NK-92 (cell line): ENCODE measurements around the gene PITPNC1.
"Not testable (repeated sequence)": the region's sequence is repeated elsewhere in the genome, so short reads cannot be mapped to it uniquely, and the experiment has no call there.

ENCODE experiments used
- DNase-seq: peaks from one replicate; lab custom pipeline; 2025; ENCODE audit not compliant: unreplicated experiment; lab: John Stamatoyannopoulos, UW

PITPNC1 gene

DNA sequence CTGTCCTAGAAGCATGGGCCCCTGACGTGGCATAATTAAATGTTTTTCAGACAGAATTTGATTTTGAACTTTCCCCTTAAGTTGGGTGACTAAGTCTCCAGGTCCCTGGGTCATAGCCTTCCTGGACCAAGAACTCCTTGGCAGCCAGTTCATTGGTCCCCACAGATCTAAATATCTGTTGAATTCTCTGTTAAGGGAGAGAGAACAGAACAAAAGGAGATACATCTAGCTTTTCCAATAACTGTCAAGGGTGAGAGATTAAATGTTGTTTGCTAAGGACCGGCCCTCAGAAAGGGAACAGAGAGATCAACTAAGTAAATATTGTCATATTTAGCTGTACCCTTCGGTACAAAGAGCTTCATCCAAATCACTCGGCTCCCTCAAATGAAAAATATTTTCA, 262.5 kb downstream of the PITPNC1 start:
- no peak for DNase-seq

DNA sequence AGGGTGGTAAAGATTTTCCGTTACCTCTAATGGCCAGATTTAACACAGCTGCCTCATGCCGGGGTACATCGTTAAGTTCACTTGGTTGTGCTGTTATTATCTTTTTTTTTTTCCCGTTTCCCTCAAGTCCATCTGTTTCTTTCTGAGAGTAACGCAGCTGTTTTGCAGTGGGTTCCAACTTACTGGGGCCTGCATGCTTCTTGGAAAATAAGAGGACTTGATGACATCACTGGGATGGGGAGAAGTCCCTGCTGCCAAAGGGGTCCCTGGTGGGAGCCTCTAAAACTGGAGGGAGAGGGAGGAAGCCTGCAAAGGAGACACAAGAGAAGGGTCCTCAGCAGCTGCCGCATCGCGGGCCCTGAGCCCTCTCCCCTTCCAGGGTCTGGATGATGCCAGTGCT, 262.9 kb downstream of the PITPNC1 start:
- no peak for DNase-seq

DNA sequence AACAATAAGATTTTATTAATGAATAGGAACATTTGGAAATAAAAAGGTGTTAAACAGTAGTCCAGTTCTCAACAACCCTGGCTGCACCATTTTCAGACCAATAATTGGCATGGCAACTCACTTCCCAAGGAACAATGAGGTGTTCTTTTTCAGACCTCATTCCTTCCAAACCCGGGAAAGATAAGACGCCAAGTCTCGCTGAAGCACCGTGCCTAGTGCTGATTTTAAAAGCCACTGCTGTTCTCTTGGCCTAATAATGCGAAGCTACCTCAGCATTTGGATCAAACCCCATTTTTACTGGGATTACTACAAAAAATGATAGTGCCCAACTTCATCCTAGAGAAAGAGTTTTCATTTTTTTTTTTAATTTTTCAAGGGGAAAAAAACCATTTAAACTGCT, 265.4 kb downstream of the PITPNC1 start:
- DNase-seq: no peak

DNA sequence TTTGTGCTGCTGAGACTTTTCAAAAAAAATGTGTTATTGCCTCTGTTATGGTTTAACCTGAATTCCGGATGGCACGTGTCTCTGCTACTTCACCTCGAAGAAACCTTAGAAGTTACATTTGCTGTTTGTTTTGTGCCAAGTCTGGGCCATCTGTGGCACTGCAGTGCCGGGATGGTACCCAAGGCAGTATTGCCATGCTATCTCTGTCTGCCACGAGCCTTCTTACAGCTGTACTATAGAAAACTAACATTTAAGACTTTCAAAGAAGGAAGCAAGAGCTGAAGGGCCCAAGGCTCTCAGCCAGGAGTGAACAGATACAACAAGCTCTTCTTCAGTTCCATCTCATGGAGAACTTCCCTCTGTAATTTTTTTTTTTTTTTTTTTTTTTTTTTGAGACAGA, 267.0 kb downstream of the PITPNC1 start:
- DNase-seq: no peak

DNA sequence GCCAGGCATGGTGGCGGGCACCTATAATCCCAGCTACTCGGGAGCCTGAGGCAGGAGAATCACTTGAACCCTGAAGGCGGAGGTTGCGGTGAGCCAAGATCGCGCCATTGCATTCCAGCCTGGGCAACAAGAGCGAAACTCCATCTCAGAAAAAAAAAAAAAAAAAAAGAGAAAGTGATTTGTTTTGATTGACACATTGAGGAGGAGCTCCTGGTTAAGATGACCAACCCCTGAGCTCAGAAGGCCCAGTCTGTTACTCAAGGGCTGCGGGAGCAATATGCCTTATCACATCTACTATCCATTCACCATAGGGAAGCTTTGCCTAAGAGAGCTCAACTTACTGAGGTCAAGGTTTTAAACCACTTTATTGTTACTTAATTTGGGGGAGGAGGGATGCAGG, 268.1 kb downstream of the PITPNC1 start:
- DNase-seq: not testable (repeated sequence)

DNA sequence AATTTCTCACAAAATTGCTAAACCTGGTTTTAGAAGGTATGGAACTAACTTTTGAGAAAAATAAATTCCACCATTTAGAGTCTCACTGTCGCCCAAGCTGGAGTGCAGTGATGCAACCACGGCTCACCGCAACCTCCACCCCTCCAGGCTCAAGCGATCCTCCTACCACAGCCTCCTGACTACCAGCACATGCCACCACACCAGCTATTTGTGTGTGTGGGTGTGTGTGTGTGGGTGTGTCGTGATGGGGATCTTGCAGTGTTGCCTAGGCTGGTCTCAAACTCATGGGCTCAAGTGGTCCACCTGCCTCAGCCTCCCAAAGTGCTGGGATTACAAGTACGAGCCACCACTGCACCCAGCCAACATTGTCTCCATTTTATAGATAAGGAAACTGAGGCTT, 269.4 kb downstream of the PITPNC1 start:
- no peak for DNase-seq

DNA sequence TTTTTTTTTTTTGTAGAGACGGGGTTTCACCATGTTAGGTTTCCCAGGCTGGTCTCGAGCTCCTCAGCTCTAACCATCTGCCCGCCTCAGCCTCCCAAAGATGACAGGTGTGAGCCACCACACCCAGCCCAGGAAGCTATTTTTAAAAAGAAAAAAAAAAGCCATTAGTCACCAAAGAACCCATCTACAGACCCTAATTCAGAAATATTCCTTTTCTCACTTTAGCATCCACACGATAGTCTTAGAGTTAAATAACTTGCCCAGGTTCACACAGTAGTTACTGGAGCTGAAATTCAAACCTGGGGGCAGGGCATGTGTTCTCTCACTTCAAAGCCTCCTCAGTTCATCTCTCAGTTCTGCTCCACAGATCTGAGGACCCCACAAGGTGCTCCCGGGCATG, 270.4 kb downstream of the PITPNC1 start:
- DNase-seq: no peak

DNA sequence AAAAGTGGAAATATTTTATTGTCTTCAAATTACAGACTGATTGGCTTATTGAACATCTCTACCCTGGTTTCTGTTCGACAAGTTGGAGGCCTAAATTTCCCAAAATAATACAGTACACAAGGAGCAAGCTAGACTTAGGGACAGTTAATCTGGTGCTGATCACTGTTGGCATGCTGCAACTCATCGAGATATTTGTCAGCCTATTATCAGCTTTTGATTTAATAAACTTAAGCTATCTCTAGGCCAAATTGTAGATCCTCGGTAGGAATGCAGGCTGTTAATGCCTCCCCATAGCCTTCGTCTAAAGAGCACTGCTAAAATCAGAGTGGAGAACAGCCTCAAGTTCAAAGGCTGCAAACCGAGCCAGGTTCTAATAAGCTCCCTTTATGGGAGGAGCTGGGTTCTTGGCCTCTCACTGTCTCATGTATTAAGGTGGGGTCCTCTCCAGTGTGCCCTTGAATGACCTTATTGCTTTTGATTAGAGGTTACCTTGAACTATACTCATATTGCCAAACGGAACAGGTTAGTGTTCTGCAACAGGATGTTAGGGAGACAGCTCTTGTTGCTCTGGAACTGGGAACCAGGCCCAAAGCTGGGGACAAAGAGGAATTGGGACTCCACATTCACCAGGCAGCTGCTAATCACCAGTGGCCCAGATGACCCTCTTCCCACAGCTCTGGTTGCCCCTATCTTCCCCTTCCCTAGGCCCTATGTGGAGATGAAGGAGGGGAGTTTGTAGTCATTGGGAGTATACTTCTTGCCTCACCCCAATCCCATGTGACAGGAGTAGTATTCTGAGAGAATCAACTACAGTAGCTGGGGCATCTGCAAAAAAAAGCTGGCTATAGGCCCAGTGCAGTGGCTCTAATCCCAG, 271.2 kb downstream of the PITPNC1 start:
- DNase-seq: no peak

DNA sequence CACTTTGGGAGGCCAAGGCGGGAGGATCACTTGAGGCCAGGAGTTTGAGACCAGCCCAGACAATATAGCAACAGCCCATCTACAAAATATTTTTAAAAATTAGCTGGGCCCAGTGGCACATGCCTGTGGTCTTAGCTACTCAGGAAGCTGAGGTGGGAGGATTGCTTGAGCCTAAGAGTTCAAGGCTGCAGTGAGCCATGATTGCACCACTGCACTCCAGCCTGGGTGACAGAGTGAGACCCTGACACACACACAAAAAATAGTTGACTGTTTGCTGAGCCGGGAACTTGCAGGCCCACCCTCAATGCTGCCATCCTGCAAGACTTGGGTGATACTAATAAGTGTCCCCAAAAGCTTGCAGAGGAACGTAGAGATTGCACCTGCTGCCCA, 271.8 kb downstream of the PITPNC1 start:
- not testable (repeated sequence) for DNase-seq

DNA sequence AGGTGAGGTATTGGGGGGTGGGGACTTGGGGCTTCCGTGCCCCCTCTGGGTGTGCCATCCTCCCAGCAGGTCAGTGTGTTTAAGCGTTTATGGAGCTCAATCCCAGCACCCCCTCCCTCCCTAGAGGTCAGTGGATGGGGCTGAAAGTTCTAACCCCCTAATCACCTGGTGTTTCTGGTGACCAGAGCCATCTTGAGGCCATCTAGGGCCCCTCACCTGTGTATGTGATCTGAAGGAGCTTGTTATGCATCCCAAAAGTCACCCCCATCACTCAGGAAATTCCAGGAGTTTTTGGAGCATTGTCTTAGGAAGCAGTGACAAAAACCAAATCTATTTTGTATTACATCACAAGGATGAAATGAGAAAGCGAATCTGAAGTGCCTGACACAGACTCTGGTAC, 272.8 kb downstream of the PITPNC1 start:
- no peak for DNase-seq

DNA sequence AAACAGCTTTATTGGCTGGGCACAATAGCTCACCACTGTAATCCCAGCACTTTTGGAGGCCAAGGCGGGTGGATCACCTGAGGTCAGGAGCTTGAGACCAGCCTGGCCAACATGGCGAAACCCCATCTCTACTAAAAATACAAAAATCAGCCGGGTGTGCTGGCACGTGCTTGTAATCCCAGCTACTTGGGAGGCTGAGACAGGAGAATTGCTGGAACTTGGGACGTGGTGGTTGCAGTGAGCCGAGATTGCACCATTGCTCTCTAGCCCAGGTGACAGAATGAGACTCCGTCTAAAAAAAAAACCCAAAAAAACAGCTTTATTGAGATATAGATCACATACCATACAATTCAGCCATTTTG, 274.1 kb downstream of the PITPNC1 start:
- not testable (repeated sequence) for DNase-seq

DNA sequence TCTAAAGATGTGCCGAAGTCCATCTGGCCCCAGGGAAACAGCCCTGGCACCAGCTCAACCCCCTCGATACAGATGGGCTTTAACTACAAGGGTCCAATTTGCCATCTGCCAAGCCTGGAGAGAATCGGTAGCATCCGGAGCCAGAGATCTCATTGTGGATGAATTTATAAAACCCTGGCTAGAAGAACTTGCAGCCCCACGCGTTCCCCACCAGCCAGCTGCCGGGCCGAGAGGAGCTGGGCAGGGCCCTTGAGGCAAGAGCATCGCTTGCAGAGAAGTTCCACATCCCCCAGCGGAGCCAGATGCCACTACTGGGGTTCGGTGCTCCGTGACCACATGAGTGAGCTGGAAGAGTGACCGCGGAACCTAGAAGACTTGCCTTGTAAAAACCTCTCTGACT, 275.4 kb downstream of the PITPNC1 start:
- no peak for DNase-seq

DNA sequence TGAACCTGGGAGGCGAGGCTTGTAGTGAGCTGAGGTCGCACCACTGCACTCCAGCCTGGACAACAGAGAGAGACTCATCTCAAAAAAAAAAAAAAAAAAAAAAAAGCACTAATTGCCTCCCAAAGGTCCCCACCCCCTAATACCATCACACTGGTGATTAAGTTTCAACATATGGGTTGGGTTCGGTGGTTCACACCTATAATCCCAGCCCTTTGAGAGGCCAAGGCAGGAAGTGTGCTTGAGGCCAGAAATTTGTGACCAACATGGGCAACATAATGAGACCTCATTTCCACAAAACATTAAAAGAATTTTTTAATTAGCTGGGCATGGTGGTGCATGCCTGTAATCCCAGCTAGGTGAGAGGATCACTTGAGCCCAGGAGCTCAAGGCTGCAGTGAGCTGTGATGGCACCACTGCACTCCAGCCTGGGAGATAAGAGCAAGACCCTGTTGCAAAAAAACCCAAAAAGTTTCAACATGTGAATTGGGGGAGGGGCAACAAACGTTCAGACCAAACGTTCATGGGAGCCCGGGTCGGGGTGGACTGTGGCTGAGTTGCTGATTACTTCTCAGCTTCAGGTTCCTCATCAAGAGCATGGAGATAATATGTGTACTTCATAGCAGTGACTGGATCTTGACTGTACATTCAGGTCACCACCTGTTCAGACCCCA, 278.5 kb downstream of the PITPNC1 start:
- no peak for DNase-seq

DNA sequence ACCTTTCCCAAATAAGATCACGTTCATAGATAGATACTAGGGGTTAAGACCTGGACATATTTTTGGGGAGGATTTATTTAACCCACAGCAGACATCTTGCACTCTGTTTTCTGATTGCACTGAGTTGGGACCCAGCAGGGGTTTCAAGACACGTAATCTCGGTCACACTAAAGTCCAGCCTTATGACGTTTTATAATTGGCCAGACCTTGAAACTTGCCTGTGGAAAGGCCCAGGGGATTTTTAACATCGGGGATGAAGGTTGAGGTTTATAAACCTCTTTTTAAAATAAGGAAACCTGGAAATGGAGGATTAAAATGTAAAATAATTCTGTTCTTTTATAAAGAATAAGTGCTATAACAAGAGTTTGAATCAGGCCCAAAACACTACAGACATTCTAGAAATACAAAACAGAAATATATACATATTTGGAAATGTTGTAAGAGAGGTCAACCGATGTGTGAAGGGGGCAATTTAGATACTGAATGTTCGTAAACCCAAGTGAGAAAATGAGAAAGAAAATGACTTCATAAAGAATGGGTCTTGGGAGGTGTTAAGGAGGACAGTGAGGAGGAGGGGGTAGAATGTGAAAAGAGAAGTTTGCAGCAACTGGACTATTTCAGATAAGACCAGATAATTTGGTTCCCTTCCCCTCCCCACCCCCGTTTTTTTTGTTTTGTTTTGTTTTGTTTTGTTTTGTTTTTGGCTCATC, 279.6 kb downstream of the PITPNC1 start:
- DNase-seq: no peak

DNA sequence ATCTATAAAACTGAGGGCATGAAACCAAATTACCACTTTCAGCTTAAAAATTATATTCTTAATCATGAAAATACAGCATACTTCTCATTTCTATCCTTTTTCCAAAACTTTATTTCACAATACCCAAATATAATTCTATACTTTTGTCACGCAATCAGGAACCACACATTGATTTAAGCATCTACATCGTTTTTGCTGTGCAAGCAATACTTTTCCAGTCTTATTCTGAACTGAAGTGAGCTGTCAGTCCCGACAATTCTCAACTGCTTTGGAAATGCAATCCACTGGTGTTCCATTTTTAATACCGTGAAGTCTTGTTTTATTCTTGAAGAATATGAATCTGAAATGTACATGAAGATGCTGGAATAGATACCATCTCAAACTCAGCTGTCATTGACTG, 280.5 kb downstream of the PITPNC1 start:
- DNase-seq: no peak

DNA sequence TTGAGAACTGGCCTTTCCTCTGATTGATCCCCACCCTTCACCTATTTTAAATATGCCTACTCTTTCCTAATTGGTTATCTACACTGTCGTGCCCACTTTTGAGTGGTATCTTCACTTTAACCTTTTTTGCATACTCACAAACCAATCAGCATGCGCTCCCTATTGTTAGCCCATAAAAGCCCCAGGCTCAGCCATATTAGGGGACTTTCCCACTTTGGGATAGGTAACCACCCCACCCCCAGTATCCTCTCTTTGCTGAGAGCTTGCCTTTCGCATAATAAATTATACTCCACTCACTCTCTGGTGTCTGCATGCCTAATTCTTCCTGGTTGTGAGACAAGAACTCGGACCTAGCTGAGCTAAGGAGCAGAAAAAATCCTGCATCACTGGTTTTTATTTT, 281.2 kb downstream of the PITPNC1 start:
- DNase-seq: no peak

DNA sequence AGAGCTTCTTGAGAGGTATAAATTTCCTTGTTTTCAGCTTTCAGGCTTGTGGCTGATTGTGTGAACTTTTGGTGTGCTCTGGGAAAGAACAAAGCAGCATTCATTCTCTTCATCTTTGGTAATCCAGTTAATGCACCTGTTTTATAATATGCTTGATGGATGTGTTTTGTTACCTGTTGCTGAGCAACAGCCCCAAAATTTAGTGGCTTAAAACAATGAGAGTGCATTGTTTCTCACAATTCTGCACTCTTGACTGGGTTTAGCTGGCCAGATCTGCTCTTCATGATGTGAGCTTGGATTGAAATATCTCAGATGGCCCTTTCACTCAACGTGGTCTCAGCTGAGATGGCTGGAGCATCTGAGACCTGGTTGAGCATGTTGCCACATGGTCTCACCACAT, 281.9 kb downstream of the PITPNC1 start:
- DNase-seq: no peak

DNA sequence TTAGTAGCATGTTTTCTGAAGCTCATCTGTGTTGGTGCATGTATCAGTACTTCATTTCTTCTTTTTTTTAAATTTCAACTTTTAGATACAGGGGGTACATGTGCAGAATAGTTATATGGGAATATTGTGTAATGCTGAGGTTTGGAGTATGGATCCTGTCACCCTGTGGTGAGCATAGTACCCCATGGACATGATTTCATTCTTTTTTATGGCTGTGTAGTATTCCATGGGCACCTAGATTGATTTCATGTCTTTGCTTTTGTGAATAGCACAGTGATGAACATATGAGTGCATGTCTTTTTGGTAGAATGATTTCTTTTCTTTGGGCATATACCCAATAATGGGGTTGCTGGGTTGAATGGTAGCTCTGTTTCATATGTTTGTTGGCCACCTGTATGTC, 285.6 kb downstream of the PITPNC1 start:
- DNase-seq: no peak

DNA sequence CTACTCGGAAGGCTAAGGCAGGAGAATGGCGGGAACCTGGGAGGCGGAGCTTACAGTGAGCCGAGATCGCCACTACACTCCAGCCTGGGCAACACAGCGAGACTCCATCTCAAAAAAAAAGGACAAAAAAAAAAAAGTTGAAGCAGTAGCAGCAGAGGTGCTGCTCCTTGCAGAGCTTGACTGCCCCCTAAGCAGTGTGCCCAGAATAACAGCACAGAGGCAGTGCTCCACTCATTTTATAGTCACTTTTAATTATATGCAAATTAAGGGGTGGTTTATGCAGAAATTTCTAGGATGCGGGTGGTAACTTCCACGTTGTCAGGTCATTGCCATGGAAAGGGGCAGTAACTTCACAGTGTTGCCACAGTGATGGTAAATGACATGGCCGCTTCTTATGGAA, 286.4 kb downstream of the PITPNC1 start:
- DNase-seq: no peak

DNA sequence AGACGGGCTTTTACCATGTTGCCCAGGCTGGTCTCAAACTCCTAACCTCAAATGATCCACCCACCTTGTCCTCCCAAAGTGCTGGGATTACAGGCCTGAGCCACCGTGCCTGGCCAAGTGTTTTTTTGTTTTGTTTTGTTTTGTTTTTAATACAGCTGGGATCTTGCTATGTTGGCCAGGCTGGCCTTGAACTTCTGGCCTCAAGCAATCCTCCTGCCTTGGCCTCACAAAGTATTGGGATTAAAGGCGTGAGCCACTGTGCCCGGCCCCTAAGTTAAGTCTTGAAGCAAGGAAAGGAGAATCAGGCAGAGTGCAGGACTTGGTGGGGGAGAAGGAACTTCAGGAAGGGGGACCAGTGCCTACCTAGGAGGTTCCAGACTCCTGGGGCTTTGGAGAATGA, 288.9 kb downstream of the PITPNC1 start:
- no peak for DNase-seq

DNA sequence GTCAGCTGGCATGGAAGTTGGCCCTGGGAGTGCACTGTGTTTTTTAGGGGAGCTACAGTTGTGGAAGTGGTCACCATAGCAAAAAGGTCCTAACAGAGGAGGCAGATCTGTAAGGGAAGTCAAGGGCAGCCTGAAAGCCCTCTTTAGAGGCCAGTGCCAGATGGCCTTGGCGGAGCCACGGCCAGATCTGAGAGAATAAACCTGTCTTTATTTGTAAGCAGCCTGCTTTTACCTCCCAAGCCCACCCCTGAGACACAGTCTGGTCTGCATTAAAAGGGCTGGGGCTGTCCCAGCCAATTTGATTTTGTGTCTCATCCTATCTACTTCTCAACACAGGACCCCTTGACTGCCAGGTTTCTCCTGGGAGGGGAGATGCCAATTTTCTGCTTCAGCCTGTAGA, 289.6 kb downstream of the PITPNC1 start:
- no peak for DNase-seq

DNA sequence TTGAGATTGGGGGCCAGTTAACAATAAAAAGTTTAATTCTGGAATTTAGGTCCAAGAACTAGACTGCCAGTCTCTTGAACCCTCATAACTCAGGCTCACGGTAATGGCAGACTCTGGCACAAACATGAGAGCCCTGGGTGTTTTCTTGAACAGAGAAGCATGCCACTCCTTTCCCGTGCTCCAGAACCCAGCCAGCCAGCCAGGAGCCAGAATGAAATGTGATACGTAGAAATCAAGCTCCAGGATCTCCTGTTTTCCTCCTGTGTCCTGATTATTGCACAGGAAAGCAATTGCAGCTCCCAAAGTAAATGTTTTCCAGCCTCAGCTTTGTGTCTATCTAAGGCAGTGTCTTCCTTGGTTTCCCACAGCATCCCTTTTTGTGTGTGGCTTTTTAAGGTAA, 294.4 kb downstream of the PITPNC1 start:
- no peak for DNase-seq
